Esophagus mucosa (tissue), 1 donor: ENCODE measurements around the gene INCA1. TPM values are rescaled to one million over a fixed set of nuclear protein-coding genes. Genes with fewer than 3 reads are reported as not detected.
A peak's percentile ranks its signal among the peaks of the same experiment; 100 is the strongest.

Experiments
- ATAC-seq: fragments of 200-7000 bp; cut with Tn5 transposase; one replicate; pipeline ENCODE4 v1.9.1; 2020
- total RNA-seq: library from RNA; stranded (reverse); gene quantifications from one replicate; pipeline ENCODE4 v1.2.4, GENCODE V29; 2023
- donor health status: DM: yes; HTN: yes; CAD: no.

The INCA1 gene
- total RNA-seq, 1 donor from 2014 or later, result not detected

GRCh38 chr17:4969551-4970173 is 27.7 kb downstream of the INCA1 start:
- no peak for ATAC-seq

DNA sequence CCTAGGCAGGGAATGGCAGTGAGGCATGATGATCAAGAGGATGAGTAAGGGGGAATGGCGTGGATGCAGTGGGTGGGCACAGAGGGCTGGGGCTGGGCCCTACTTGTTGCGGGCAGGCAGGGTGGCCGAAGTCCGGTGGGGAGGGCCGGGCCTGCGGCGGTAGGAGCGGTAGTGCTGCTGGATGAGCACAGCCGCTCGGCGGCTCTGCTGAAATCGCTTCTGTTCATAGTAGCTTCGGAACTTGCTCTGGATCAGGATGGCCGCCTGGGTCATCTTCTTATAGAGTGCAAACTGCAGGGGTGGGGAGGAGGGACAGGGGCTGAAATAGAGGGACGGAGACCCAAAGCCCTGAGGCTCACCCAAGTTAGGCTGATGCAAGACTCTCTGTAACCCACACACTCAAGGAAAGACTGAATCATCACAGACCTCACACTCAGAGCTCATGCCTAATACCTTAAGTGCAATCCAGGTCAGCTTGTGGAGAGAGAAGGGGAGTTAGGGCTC is 28.2 kb downstream of the INCA1 start:
- peak; percentile 7 for ATAC-seq

DNA sequence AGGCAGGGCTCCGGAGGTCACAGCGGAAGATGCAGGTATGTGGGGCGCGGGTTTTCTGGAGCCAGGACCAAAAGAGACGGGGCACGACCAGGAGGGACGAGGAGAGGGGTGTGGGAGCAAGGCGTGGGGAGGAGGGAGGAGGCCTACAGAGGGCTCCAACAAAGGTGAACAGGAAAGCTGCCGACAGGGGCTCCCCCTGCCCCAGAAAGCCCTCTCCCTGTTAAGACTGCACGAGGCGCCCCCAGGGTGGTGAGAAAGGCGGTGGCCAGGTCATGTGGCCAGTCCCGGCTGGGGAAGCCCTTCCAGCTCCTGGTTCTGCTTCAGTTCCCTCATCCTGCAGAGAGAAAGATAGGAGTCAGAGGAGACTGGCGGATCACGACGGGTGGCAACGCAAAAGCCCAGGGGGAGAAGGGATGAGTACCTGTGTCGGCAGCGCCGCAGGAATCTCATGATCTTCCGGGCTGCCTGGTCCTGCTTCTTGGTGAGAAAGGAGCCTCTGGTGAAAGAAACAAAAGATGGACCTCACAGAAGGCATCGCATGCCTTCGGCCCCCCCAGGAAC is 28.8 kb downstream of the INCA1 start:
- peak; percentile 0 for ATAC-seq

GRCh38 chr17:4967539-4968485 is 29.5 kb downstream of the INCA1 start, which contains the start of gene SPAG7:
SPAG7 (minus strand) TSS chr17:4967817; CDS start chr17:4967804, 13 bp downstream.
- ATAC-seq, result peak; percentile 85

GRCh38 chr17:4966844-4967538 is 30.3 kb downstream of the INCA1 start:
- peak; percentile 89 for ATAC-seq

- no peak for ATAC-seq
Observed at GRCh38 chr17:4965311-4965986, 31.9 kb downstream of the INCA1 start.

- no peak for ATAC-seq
Observed at GRCh38 chr17:4960279-4960922, 36.9 kb downstream of the INCA1 start.

- ATAC-seq, result peak; percentile 2
Observed at GRCh38 chr17:4959261-4959965, 37.9 kb downstream of the INCA1 start.

DNA sequence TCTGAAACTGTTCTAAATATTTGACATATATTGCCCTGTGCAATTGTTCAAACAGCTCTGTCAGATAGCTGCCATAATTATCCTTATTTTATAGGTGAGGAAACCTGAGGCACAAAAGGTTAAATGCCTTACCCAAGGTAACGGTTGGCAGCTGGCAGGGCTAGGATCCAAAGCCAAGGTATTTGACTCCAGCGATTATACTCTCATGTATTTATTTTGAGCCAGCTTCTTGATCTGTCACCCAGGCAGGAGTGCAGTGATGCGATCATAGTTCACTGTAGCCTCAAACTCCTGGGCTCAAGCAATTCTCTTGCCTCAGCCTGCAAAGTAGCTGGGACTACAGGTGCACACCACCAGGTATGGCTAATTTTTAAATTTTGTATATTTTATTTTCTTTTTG is 39.2 kb downstream of the INCA1 start:
- no peak for ATAC-seq

DNA sequence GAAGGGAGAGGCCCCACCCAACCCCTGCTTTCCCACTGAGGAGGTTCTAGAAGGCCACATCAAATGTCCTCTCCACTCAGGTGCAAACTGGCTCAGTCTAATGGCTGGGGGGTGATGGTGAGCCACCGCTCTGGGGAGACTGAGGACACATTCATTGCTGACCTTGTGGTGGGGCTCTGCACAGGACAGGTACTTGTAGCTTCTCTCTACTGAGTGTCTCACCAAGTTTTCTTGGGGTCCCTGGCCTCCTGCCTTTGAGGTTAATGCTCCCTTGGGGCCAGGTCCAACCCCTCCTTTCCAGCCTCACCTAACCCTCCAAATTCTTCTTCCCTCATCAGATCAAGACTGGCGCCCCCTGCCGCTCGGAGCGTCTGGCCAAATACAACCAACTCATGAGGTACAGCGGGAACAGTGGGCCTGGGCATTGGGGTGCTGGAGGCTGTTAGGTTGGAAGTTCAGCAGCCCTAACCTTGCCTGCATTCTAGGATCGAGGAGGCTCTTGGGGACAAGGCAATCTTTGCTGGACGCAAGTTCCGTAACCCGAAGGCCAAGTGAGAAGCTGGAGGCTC is 40.7 kb downstream of the INCA1 start:
- no peak for ATAC-seq

DNA sequence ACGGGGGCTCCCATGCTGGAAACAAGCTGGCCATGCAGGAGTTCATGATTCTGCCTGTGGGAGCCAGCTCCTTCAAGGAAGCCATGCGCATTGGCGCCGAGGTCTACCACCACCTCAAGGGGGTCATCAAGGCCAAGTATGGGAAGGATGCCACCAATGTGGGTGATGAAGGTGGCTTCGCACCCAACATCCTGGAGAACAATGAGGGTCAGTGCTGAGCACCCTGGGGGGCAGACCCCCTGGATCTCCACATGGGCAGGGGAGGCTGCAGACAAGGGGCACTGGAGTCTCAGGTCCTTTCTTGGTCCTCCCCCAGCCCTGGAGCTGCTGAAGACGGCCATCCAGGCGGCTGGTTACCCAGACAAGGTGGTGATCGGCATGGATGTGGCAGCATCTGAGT is 42.2 kb downstream of the INCA1 start:
- no peak for ATAC-seq

- no peak for ATAC-seq
Observed at GRCh38 chr17:4953451-4953961, 43.8 kb downstream of the INCA1 start.

DNA sequence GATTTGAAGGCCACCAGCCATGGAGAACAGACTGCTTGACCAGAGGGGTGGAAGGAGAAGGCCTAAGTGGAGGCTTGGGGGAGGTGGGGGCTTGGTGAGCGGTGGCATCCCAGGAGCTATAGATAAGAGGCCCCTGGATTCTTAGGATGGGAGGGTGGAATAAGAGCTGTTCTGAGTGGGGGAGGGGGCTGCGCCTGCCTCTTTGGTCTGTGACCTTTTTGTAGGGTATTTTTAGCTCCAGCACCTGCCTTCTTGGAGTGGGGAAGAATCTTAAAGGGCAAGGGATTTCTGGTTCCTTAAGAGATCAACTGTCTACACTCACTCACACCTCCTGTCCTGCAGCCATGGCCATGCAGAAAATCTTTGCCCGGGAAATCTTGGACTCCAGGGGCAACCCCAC is 45.8 kb downstream of the INCA1 start:
- no peak for ATAC-seq

DNA sequence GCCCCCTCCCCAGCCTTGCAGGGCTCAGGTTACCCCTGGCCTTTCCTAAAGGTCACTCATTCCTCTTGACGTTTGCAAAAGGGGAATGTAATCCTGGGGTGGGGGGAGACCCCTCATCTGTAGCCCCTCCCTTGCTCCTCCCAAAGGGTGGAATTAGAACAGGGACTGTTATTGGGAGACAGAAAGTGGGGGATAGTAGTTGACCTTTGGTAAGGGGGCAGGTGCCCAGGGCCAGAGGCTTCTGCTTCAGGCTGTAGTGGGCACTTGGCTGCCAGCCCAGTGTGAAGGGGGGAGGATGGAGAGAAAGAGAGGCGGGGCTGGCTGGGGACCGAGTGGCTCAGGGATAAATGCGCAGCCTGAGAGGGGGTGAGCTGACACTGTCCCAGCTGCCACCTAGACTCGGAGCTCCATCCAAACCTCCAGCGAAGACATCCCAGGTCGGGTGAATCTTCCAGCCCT is 46.5 kb downstream of the INCA1 start, which contains the start of gene ENO3:
ENO3 (plus strand) TSS at position 374 of the 459 bp plus-strand sequence. CDS start 711 bp downstream, outside the sequence.
- ATAC-seq, result no peak

- peak; percentile 20 for ATAC-seq
Observed at GRCh38 chr17:4950075-4950745, 47.1 kb downstream of the INCA1 start.

GRCh38 chr17:4949321-4950074 is 47.8 kb downstream of the INCA1 start:
- peak; percentile 34 for ATAC-seq

- ATAC-seq, result peak; percentile 62
Observed at GRCh38 chr17:4948931-4949320, 48.4 kb downstream of the INCA1 start.

- peak; percentile 71 for ATAC-seq
Observed at GRCh38 chr17:4948166-4948930, 49.0 kb downstream of the INCA1 start, which contains the start of gene PFN1. PFN1 (minus strand) TSS chr17:4948530; CDS start chr17:4948394, 136 bp downstream.
